K562 (cell line): ENCODE measurements around the gene ADTRP. TPM values are rescaled to one million over a fixed set of nuclear protein-coding genes. Genes with fewer than 3 reads are reported as not detected.

Source experiments
- ATAC-seq: fragments of 200-7000 bp; cut with Tn5 transposase; 3 replicates; pipeline ENCODE4 v1.9.1; 2020; ENCODE audit warnings: moderate library complexity
- BruUV-seq: library from RNA; stranded (reverse); fragments of 400-500 nt; replicated peaks from 2 replicates; lab custom pipeline; 2021; lab: Mats Ljungman, UMichigan
- CTCF ChIA-PET: fragments of 300-600 bp; formaldehyde crosslinking; extraction: SDS; loops from one replicate; lab custom pipeline; 2021; ENCODE audit warnings: low intra/inter-chr PET ratio; lab: Yijun Ruan, JAX
- POLR2A ChIA-PET: fragments of 300-600, 350-650 bp; sonication (Branson Sonifier 250); formaldehyde crosslinking; extraction: SDS; loops from one replicate; lab custom pipeline; 2021; ENCODE audit warnings: antibody characterized with exemption, inconsistent platforms; lab: Yijun Ruan, JAX
- DNase-seq, 4 experiments: peaks; one replicate each; pipeline versions ENCODE4 v3.0.0 to v3.0.0-alpha.2; 2011 to 2018; ENCODE audit warnings: low spot score in 3 of 4, mixed read lengths in 3 of 4; ENCODE audit errors: extremely low read depth in 1 of 4
- FAIRE-seq: peaks from 2 replicates; lab custom pipeline; 2011; peaks lifted over from hg19 to GRCh38; lab: Jason Lieb, UNC
- H2AFZ ChIP-seq: 2 replicates; pipeline ENCODE4 v1.6.0; 2011; ENCODE audit warnings: low read depth, low read length, control low read depth, inconsistent platforms
- H3K27ac ChIP-seq: fragments of 200-600 bp; 3 replicates; pipeline ENCODE4 v1.8.0; 2011; ENCODE audit warnings: low read depth, mild to moderate bottlenecking, control low read depth, inconsistent platforms, low read length, moderate library complexity, mixed read lengths; ENCODE audit errors: extremely low read depth
- H3K27me3 ChIP-seq, 2 experiments: fragments of 300-600 bp in 1 of 2; 2 replicates in 1 of 2; 3 replicates in 1 of 2; pipeline versions ENCODE4 v1.6.0 to v1.8.0; 2011; ENCODE audit warnings: inconsistent platforms in 2 of 2, low read length in 2 of 2, mild to moderate bottlenecking in 1 of 2, mixed read lengths in 1 of 2, moderate library complexity in 1 of 2; ENCODE audit not compliant: control insufficient read depth in 2 of 2, insufficient read depth in 2 of 2
- H3K36me3 ChIP-seq: fragments of 300-600 bp; 3 replicates; pipeline ENCODE4 v1.8.0; 2011; ENCODE audit warnings: mild to moderate bottlenecking, low read length, inconsistent platforms; ENCODE audit not compliant: control insufficient read depth, insufficient read depth
- H3K4me1 ChIP-seq, 2 experiments: fragments of 200-600 bp in 1 of 2; replicated peaks in 1 of 2; 2 replicates in 1 of 2; 3 replicates in 1 of 2; pipeline versions ENCODE4 v1.5.1 to v1.8.0; 2011; ENCODE audit warnings: inconsistent platforms in 2 of 2, low read length in 2 of 2, mild to moderate bottlenecking in 1 of 2, mixed read lengths in 1 of 2, moderate library complexity in 1 of 2; ENCODE audit not compliant: control insufficient read depth in 2 of 2, insufficient read depth in 2 of 2
- H3K4me2 ChIP-seq: 2 replicates; pipeline ENCODE4 v1.6.1; 2011; ENCODE audit warnings: low read length, control low read depth, inconsistent platforms, mixed read lengths; ENCODE audit not compliant: insufficient read depth
- H3K4me3 ChIP-seq: fragments of 200-600 bp; sonication (generic), shearing (Covaris generic); 2 replicates; pipeline ENCODE4 v1.5.1; 2016; ENCODE audit warnings: control low read depth, inconsistent platforms
- H3K79me2 ChIP-seq: fragments of 200-600 bp; 3 replicates; pipeline ENCODE4 v1.8.0; 2011; ENCODE audit warnings: low read length, inconsistent platforms; ENCODE audit not compliant: control insufficient read depth, insufficient read depth
- H3K9ac ChIP-seq, 2 experiments: 2 replicates each; pipeline versions ENCODE4 v1.6.0 to v1.6.1; 2011; ENCODE audit warnings: low read depth in 2 of 2, low read length in 2 of 2, control low read depth in 1 of 2, inconsistent platforms in 1 of 2, mild to moderate bottlenecking in 1 of 2, mixed read lengths in 1 of 2; ENCODE audit not compliant: insufficient read depth in 1 of 2
- H3K9me1 ChIP-seq: one replicate; pipeline ENCODE4 v1.6.0; 2011; ENCODE audit warnings: inconsistent platforms, mild to moderate bottlenecking, low read length, moderate library complexity; ENCODE audit not compliant: control insufficient read depth, insufficient read depth
- H3K9me3 ChIP-seq: replicated peaks from 2 replicates; pipeline ENCODE4 v1.5.1; 2011; ENCODE audit warnings: low read depth, low read length, inconsistent platforms; ENCODE audit not compliant: control insufficient read depth, insufficient read depth
- H4K20me1 ChIP-seq: replicated peaks from 2 replicates; pipeline ENCODE4 v1.6.1; 2011; ENCODE audit warnings: low read length, inconsistent platforms, mixed read lengths; ENCODE audit not compliant: control insufficient read depth, insufficient read depth
- BHLHE40 ChIP-seq: IDR thresholded peaks from 2 replicates; pipeline ENCODE4 v1.6.1; 2011; ENCODE audit warnings: low read length, improper control_type of control experiment
- BRD4 ChIP-seq: fragments of 200-600 bp; sonication (generic); IDR thresholded peaks from 2 replicates; pipeline ENCODE4 v1.6.1; 2017; ENCODE audit warnings: inconsistent platforms
- GABPB1 ChIP-seq: sonication (generic); formaldehyde crosslinking; IDR thresholded peaks from 2 replicates; pipeline ENCODE4 v1.8.0; 2022; ENCODE audit warnings: mild to moderate bottlenecking, missing genetic modification reagents
- HSF4 ChIP-seq: fragments of 250-450 bp; sonication (Bioruptor Pico); IDR thresholded peaks from 2 replicates; pipeline ENCODE4 v2.1.2; 2022; ENCODE audit warnings: mild to moderate bottlenecking, moderate library complexity, borderline replicate concordance
- MXI1 ChIP-seq: IDR thresholded peaks from 2 replicates; pipeline ENCODE4 v1.6.1; 2011; ENCODE audit warnings: low read depth, mild to moderate bottlenecking, improper control_type of control experiment, low read length
- SNAPC5 ChIP-seq: fragments of 250-450 bp; sonication (Bioruptor Pico); IDR thresholded peaks from 2 replicates; pipeline ENCODE4 v1.8.0; 2021; ENCODE audit warnings: moderate library complexity, mild to moderate bottlenecking, inconsistent platforms
- UBTF ChIP-seq, 2 experiments: IDR thresholded peaks; 2 replicates each; pipeline ENCODE4 v1.6.1; 2012; ENCODE audit warnings: improper control_type of control experiment in 2 of 2, low read depth in 2 of 2, low read length in 2 of 2, borderline replicate concordance in 1 of 2
- ZFP36 ChIP-seq: fragments of 150-350 bp; IDR thresholded peaks from 2 replicates; pipeline ENCODE4 v1.6.1; 2018; ENCODE audit warnings: low read length, low read depth; ENCODE audit not compliant: partially characterized antibody
- ZNF140 ChIP-seq: fragments of 250-450 bp; sonication (Bioruptor Pico); IDR thresholded peaks from 2 replicates; pipeline ENCODE4 v1.8.0; 2021; ENCODE audit warnings: moderate library complexity, mild to moderate bottlenecking, inconsistent platforms
- ZNF224 ChIP-seq: sonication (generic); formaldehyde crosslinking; IDR thresholded peaks from 2 replicates; pipeline ENCODE4 v1.8.0; 2022; ENCODE audit warnings: mild to moderate bottlenecking, missing genetic modification reagents
- ZNF282 ChIP-seq: sonication (generic); formaldehyde crosslinking; IDR thresholded peaks from 2 replicates; pipeline ENCODE4 v1.8.1; 2023; ENCODE audit warnings: missing genetic modification reagents
- ZSCAN29 ChIP-seq: fragments of 450-650 bp; IDR thresholded peaks from 2 replicates; pipeline ENCODE4 v1.6.1; 2017
- WGBS: fragments of 100-300 bp; shearing (Covaris generic); methylation state at CpG from one replicate; pipeline ENCODE4 v1.1.6; 2016; ENCODE audit warnings: low coverage, mixed read lengths; ENCODE audit not compliant: insufficient coverage; ENCODE audit errors: missing lambda C conversion rate; 5-methylcytosine and 5-hydroxymethylcytosine counted together
- in situ Hi-C: fragments of 300-500 bp; cut with MboI; formaldehyde crosslinking; loops from 4 replicates; pipeline ENCODE4 v1.15.0; 2018; ENCODE audit warnings: inconsistent platforms, mixed read lengths
- intact Hi-C: fragments of 100-400 bp; cut with micrococcal nuclease; formaldehyde crosslinking; loops from 2 replicates; pipeline ENCODE4 v1.14.2; 2022
- polyA plus RNA-seq, 8 experiments: library from polyadenylated mRNA; depleted of rRNA in 4 of 8; stranded (reverse) in 5 of 8; unstranded in 3 of 8; fragments of >200 nt; fragmentation: Nextera tagmentation in 2 of 8; fragmentation: Illumina TruSeq in 1 of 8; extraction: Ambion mirVana in 2 of 8; extraction: Trizol in 1 of 8; gene quantifications; 2 replicates each; pipeline versions ENCODE4 v1.2.1 to v1.2.3, GENCODE V29; 2011 to 2014; ENCODE audit warnings: inconsistent platforms in 1 of 8, missing spikeins in 1 of 8
- total RNA-seq, 7 experiments: library from RNA; depleted of rRNA in 6 of 7; stranded (reverse); fragments of >200 nt in 6 of 7; fragmentation: Illumina TruSeq in 2 of 7; extraction: Trizol in 2 of 7; gene quantifications; 2 replicates each; pipeline versions ENCODE4 v1.2.1 to v1.2.3, GENCODE V29; 2011 to 2021; ENCODE audit warnings: low replicate concordance in 1 of 7
- TF ChIP-seq, protein P1 (sequence below), 2 experiments: fragments of 450-650 bp in 1 of 2; IDR thresholded peaks; 2 replicates each; pipeline ENCODE4 v1.6.1; 2011 to 2017; ENCODE audit warnings: low read depth in 2 of 2, antibody characterized with exemption in 1 of 2, borderline replicate concordance in 1 of 2, low read length in 1 of 2, mild to moderate bottlenecking in 1 of 2, mixed read lengths in 1 of 2; ENCODE audit not compliant: control insufficient read depth in 1 of 2
- TF ChIP-seq, protein P2 (sequence below): sonication (generic); formaldehyde crosslinking; IDR thresholded peaks from 2 replicates; pipeline ENCODE4 v1.8.1; 2023; ENCODE audit warnings: mild to moderate bottlenecking, missing genetic modification reagents

The ADTRP gene
- total and polyA plus RNA-seq, 9 of the 15 experiments (the other 6 are each of a cell fraction or from before 2014, with no cell fraction given), result 7.4 to 24.0 (median 13.6) TPM

DNA sequence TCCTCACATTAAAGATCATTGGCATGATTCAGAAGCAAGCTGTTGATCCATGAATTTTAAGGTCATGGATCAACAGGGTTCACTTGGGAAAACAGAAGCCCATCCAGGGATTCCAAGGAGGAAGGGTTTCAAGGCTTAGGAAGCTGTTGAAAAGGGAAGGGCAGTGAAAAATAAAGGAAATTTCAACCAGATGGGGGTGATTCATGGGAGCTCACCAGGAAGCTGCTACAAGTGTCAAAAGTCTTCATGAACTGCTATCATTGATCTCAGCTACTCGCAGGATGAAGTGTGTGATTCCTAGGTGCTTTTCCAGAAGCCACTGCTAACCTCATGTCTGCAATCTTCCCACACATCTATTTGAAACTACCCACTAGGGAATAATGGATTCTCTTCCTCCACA, 26.2 kb downstream of the ADTRP start (continued):
- TF ChIP-seq, protein P1, sequence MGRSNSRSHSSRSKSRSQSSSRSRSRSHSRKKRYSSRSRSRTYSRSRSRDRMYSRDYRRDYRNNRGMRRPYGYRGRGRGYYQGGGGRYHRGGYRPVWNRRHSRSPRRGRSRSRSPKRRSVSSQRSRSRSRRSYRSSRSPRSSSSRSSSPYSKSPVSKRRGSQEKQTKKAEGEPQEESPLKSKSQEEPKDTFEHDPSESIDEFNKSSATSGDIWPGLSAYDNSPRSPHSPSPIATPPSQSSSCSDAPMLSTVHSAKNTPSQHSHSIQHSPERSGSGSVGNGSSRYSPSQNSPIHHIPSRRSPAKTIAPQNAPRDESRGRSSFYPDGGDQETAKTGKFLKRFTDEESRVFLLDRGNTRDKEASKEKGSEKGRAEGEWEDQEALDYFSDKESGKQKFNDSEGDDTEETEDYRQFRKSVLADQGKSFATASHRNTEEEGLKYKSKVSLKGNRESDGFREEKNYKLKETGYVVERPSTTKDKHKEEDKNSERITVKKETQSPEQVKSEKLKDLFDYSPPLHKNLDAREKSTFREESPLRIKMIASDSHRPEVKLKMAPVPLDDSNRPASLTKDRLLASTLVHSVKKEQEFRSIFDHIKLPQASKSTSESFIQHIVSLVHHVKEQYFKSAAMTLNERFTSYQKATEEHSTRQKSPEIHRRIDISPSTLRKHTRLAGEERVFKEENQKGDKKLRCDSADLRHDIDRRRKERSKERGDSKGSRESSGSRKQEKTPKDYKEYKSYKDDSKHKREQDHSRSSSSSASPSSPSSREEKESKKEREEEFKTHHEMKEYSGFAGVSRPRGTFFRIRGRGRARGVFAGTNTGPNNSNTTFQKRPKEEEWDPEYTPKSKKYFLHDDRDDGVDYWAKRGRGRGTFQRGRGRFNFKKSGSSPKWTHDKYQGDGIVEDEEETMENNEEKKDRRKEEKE (IDR thresholded peaks at IDR 0.05; ENCODE audit: borderline replicate concordance in 1 of 2, control insufficient read depth in 1 of 2, low read depth in 2 of 2, low read length in 1 of 2), result no peak
- TF ChIP-seq UBTF (IDR thresholded peaks at IDR 0.05; ENCODE audit: borderline replicate concordance in 1 of 2, low read depth in 2 of 2, low read length in 2 of 2), result no peak
- TF ChIP-seq ZFP36, result no peak
- TF ChIP-seq, all 486 proteins: peak for 0

DNA sequence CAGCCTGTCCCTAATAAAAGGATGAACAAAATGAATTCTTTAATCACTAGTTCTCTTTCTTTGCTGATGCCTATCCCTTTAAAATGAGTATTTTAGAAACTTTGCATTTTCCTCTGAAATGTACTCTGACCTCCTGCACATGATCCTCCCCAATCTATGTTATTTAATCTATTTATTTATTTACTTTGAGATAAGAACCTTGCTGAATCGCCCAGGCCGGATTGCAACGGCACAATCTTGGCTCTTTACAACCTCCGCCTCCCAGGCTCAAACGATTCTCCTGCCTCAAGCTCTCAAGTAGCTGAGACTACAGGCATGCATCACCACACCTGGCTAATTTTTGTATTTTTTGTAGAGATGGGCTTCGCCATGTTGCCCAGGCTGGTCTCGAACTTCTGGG, 27.9 kb downstream of the ADTRP start:
- no TSS peak for BruUV-seq
- Histone ChIP-seq H3K9ac (no peak overlapping the region), H3K79me2 (no peaks in the 10 kb centered on the region), H3K9me1 (no peaks in the 10 kb centered on the region), H3K27me3 (no peaks in the 10 kb centered on the region), H3K9me3 (no peaks in the 10 kb centered on the region), H3K4me3 (no peak overlapping the region), H3K4me1 (no peaks in the 10 kb centered on the region), H3K4me2 (no peak overlapping the region), H3K36me3 (no peaks in the 10 kb centered on the region), H4K20me1 (no peaks in the 10 kb centered on the region), H2AFZ (no peak overlapping the region), H3K27ac (no peak overlapping the region)
- WGBS, result 50% methylated on average over 7 of the region's 7 CpGs
- in situ Hi-C loops (no loop called here), intact Hi-C loops (no loop called here)
- ChIA-PET CTCF (interaction anchor here (0.6 kb wide), 1 partner anchor 12 kb away, joined by 3 read pairs; no protein-coding TSS in a partner anchor), POLR2A (interaction anchor here (0.7 kb wide), 1 partner anchor 14 kb away, joined by 3 read pairs; no protein-coding TSS in a partner anchor)
- FAIRE-seq (no peak), ATAC-seq (no peak), DNase-seq (no peak)
- TF ChIP-seq BRD4, result no peak
- no peak for TF ChIP-seq GABPB1
- TF ChIP-seq SNAPC5 (CRISPR knock-in tag), result no peak
- TF ChIP-seq ZNF140 (CRISPR knock-in tag), result no peak
- TF ChIP-seq MXI1, result no peak
- TF ChIP-seq ZNF224 (CRISPR knock-in tag), result no peak
- no peak for TF ChIP-seq ZNF282
- TF ChIP-seq ZSCAN29, result no peak
- no peak for TF ChIP-seq HSF4
- no peak for TF ChIP-seq BHLHE40
- TF ChIP-seq, protein P2, sequence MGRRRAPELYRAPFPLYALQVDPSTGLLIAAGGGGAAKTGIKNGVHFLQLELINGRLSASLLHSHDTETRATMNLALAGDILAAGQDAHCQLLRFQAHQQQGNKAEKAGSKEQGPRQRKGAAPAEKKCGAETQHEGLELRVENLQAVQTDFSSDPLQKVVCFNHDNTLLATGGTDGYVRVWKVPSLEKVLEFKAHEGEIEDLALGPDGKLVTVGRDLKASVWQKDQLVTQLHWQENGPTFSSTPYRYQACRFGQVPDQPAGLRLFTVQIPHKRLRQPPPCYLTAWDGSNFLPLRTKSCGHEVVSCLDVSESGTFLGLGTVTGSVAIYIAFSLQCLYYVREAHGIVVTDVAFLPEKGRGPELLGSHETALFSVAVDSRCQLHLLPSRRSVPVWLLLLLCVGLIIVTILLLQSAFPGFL, result no peak
